HL-60 (cell line): ENCODE results near the gene TALDO1.
"Not testable (repeated sequence)": the region's sequence is repeated elsewhere in the genome, so short reads cannot be mapped to it uniquely, and the experiment has no call there.

ENCODE experiments used
- DNase-seq, 2 experiments: peaks; one replicate each; pipeline ENCODE4 v3.0.0-alpha.2; 2010 to 2020; ENCODE audit warnings: low read depth in 1 of 2, low spot score in 1 of 2
- H3K27ac ChIP-seq: fragments of 250-450 bp; sonication (Bioruptor Pico); replicated peaks from 2 replicates; pipeline ENCODE4 v1.5.1; 2020; ENCODE audit warnings: mild to moderate bottlenecking, moderate library complexity
- H3K27me3 ChIP-seq: fragments of 250-450 bp; sonication (Bioruptor Pico); 2 replicates; pipeline ENCODE4 v1.5.1; 2021; ENCODE audit warnings: mild to moderate bottlenecking, moderate library complexity; ENCODE audit not compliant: insufficient read depth, poor library complexity, severe bottlenecking
- H3K4me3 ChIP-seq: replicated peaks from 2 replicates; pipeline ENCODE4 v1.5.1; 2011; ENCODE audit warnings: mild to moderate bottlenecking, control low read depth, low read length; ENCODE audit not compliant: insufficient read depth
- GABPA ChIP-seq: IDR thresholded peaks from 2 replicates; pipeline ENCODE4 v1.6.1; 2012; ENCODE audit warnings: low read depth
- POLR2AphosphoS5 ChIP-seq: IDR thresholded peaks from 2 replicates; pipeline ENCODE4 v1.6.1; 2012; ENCODE audit warnings: low read depth
- SPI1 ChIP-seq: IDR thresholded peaks from 2 replicates; pipeline ENCODE4 v1.6.1; 2012; ENCODE audit warnings: low read depth, mild to moderate bottlenecking, borderline replicate concordance
- TF ChIP-seq, protein P1 (sequence below): IDR thresholded peaks from one replicate; pipeline ENCODE4 v1.5.1; 2011; ENCODE audit warnings: low read length, control low read depth, inconsistent platforms; ENCODE audit not compliant: insufficient read depth
- TF ChIP-seq, protein P2 (sequence below): IDR thresholded peaks from 2 replicates; pipeline ENCODE4 v1.6.1; 2012; ENCODE audit warnings: low read depth; ENCODE audit not compliant: insufficient replicate concordance

Gene TALDO1

DNA sequence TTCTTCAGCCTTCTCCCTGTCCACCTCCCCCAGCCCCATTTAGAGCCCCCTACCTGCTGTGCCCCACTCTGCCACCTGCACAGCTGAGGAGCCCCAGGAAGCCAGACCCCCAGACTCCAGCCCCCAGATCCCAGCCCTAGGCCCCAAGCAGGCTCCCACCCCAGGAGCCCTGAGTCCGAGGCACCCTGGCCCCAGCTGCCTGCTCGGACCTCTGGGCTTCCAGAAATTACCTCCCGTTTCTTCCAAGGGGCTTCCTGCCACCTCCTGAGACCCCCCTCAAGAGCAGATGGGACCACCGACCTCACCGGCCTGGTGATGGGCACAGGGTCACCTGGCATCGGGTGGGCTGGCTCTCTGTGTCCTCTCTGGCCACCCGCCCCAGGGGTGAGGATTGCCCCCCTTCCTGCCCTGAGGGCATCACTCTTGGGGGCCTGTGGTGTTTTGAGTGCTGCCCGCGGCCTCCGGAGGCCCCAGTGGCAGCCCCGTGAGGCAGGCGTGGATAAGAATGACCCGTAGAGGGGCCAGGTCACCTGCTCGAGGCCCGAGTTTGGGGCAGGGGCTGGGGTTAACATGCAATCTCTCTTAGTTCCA, 18.3 kb upstream of the TALDO1 start:
- no peak overlapping the region; the same call in 1 of the 2 replicates for H3K4me3 ChIP-seq
- TF ChIP-seq, protein P1, sequence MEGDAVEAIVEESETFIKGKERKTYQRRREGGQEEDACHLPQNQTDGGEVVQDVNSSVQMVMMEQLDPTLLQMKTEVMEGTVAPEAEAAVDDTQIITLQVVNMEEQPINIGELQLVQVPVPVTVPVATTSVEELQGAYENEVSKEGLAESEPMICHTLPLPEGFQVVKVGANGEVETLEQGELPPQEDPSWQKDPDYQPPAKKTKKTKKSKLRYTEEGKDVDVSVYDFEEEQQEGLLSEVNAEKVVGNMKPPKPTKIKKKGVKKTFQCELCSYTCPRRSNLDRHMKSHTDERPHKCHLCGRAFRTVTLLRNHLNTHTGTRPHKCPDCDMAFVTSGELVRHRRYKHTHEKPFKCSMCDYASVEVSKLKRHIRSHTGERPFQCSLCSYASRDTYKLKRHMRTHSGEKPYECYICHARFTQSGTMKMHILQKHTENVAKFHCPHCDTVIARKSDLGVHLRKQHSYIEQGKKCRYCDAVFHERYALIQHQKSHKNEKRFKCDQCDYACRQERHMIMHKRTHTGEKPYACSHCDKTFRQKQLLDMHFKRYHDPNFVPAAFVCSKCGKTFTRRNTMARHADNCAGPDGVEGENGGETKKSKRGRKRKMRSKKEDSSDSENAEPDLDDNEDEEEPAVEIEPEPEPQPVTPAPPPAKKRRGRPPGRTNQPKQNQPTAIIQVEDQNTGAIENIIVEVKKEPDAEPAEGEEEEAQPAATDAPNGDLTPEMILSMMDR = no peak
- TF ChIP-seq SPI1 = no peak
- TF ChIP-seq, protein P2, sequence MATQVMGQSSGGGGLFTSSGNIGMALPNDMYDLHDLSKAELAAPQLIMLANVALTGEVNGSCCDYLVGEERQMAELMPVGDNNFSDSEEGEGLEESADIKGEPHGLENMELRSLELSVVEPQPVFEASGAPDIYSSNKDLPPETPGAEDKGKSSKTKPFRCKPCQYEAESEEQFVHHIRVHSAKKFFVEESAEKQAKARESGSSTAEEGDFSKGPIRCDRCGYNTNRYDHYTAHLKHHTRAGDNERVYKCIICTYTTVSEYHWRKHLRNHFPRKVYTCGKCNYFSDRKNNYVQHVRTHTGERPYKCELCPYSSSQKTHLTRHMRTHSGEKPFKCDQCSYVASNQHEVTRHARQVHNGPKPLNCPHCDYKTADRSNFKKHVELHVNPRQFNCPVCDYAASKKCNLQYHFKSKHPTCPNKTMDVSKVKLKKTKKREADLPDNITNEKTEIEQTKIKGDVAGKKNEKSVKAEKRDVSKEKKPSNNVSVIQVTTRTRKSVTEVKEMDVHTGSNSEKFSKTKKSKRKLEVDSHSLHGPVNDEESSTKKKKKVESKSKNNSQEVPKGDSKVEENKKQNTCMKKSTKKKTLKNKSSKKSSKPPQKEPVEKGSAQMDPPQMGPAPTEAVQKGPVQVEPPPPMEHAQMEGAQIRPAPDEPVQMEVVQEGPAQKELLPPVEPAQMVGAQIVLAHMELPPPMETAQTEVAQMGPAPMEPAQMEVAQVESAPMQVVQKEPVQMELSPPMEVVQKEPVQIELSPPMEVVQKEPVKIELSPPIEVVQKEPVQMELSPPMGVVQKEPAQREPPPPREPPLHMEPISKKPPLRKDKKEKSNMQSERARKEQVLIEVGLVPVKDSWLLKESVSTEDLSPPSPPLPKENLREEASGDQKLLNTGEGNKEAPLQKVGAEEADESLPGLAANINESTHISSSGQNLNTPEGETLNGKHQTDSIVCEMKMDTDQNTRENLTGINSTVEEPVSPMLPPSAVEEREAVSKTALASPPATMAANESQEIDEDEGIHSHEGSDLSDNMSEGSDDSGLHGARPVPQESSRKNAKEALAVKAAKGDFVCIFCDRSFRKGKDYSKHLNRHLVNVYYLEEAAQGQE = no peak
- no peak for TF ChIP-seq POLR2AphosphoS5
- TF ChIP-seq GABPA = no peak
- no peak for DNase-seq
- H3K27ac ChIP-seq = peak overlapping the region; percentile 83
- H3K27me3 ChIP-seq = no peaks in the 10 kb centered on the region

DNA sequence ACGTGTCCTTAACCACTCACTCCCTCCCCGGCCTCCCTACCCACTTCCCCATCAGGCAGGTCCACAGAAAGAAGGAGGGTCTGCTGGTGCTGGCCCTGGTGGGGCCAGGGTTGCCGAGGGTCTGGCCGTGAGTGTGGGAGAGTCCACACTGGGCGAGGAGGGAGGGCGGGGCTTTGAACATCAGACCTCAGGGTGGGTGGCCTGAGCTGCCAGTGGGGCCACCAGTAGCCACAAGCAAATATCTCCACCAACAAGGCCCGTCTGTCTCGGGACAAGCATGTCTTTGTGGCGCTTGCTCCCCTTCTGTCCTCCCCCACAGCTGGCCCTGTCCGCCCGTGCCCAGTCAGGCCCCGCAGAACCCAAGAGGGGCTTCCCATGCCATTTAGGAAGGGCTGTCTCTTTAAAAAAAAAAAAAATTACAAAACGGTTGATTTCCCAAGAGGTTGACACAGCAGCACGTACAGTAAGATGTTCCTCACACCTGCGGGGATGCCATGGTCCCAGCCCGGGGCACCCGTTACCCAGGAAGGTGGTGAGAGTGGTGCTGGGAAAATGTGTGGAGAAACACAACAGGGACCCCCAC, 17.7 kb upstream of the TALDO1 start:
- DNase-seq = peak; percentile 45 to 71
- Histone ChIP-seq H3K4me3 (no peak overlapping the region; the same call in 1 of the 2 replicates), H3K27ac (peak overlapping the region; percentile 83), H3K27me3 (no peaks in the 10 kb centered on the region)
- TF ChIP-seq, protein P2 = no peak
- peak; percentile 85 for TF ChIP-seq SPI1
- no peak; the same call in 1 of the 2 replicates for TF ChIP-seq POLR2AphosphoS5
- TF ChIP-seq GABPA = no peak
- TF ChIP-seq, protein P1 = no peak

DNA sequence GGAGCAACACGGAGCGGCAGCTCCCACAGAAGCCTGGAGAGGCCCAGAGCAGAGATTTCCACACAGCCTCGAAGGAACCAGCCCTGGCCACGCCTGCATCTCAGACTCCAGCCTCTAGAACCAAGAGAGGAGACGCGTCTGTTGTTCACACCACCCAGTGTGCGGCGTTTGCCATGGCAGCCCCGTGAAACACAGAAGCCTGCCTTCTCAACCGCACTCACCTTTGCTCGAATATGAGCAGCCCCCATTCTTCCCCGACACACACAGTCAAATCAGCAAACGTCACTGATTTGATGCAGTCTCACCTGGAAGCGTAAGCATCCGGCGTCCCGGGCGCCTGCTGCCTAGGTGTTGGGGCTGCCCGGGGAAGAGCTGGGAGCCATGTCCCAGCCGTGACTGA, 14.2 kb upstream of the TALDO1 start:
- TF ChIP-seq SPI1 = no peak
- TF ChIP-seq, protein P2 = no peak
- Histone ChIP-seq H3K27ac (no peak overlapping the region), H3K4me3 (no peak overlapping the region), H3K27me3 (no peaks in the 10 kb centered on the region)
- DNase-seq = peak in 1 of 2 experiments; percentile 47

DNA sequence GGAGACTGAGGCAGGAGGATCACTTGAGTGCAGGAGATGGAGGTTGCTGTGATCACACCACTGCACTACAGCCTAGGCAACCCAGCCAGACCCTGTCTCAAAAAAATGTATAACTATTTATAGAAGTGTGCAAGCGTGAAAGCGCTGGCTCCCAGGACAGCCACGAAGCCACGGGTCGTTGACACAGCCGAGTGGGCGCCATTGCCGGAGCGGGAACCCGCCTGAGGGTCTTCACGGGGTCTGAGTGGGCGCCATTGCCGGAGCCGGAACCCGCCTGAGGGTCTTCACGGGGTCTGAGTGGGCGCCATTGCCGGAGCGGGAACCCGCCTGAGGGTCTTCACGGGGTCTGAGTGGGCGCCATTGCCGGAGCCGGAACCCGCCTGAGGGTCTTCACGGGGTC, 12.7 kb upstream of the TALDO1 start:
- not testable (repeated sequence) for H3K27me3 ChIP-seq, DNase-seq, H3K4me3 ChIP-seq, H3K27ac ChIP-seq
